Measurements from ENCODE around the gene ARHGAP23.

DNA sequence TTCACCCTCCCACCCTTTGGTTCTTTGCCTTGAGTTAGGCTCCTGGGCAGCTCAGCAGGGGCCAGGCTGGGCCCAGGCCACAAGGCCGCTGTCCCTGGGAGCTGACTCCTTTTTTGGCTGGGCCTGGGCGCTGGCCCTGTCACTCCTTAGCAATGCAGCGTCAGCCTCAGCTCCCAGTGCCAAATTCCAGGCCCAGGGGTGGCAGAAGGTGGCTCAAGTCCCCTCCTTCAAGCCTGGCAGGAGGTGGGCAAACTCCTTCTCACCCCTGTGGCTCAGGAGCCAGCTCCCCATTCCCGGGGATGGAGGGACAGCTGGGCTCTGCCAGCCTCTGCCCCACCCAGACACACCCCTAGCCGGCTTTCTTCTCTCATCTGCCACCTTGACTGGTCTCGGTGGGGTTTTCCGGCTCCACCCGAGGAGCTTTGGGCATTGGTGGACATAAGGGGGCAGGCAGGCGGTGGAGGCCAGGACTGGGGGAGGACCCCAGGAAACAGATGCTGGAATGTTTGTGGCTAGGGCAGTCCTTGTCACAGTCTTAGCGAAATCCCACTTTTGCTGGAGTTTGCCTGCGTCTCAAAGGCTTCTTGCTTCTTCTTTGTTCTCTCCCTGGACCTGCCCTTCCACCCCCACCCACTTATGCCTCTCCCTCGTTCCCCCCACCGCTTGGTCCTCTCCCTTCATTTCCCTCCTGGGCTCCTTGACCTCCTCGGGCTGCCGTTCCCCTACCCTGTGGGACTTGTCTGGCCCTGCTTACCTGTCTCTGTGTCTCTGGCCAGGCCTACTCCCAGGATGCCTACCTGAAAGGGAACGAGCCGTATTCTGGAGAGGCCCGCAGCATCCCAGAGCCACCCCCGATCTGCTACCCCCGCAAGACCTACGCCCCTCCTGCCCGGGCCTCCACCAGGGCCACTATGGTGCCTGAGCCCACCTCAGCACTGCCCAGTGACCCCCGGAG is 37.4 kb downstream of the ARHGAP23 start:
- TF ChIP-seq EZH2 (IDR thresholded peaks at IDR 0.05; ENCODE audit: low read length): no peak
- TF ChIP-seq, protein P1, sequence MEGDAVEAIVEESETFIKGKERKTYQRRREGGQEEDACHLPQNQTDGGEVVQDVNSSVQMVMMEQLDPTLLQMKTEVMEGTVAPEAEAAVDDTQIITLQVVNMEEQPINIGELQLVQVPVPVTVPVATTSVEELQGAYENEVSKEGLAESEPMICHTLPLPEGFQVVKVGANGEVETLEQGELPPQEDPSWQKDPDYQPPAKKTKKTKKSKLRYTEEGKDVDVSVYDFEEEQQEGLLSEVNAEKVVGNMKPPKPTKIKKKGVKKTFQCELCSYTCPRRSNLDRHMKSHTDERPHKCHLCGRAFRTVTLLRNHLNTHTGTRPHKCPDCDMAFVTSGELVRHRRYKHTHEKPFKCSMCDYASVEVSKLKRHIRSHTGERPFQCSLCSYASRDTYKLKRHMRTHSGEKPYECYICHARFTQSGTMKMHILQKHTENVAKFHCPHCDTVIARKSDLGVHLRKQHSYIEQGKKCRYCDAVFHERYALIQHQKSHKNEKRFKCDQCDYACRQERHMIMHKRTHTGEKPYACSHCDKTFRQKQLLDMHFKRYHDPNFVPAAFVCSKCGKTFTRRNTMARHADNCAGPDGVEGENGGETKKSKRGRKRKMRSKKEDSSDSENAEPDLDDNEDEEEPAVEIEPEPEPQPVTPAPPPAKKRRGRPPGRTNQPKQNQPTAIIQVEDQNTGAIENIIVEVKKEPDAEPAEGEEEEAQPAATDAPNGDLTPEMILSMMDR (optimal IDR thresholded peaks at IDR 0.05 in 1 of 3, IDR thresholded peaks at IDR 0.05 in 1 of 3, conservative IDR thresholded peaks at IDR 0.05 in 1 of 3; ENCODE audit: extremely low read depth in 1 of 3, insufficient read depth in 2 of 3, low read length in 3 of 3): no peak

Data from keratinocyte (primary cell).